AG09309 (cell line): ENCODE measurements around the gene PRKRIP1.
A peak's percentile ranks its signal among the peaks of the same experiment; 100 is the strongest.

Experiments used
- DNase-seq: peaks from one replicate; pipeline ENCODE4 v3.0.0-alpha.2; 2010; ENCODE audit warnings: low read depth
- H3K4me3 ChIP-seq: 2 replicates; pipeline ENCODE4 v1.5.1; 2011; ENCODE audit warnings: mild to moderate bottlenecking, low read depth, low read length, moderate library complexity; ENCODE audit not compliant: control insufficient read depth
- TF ChIP-seq, protein P1 (sequence below): IDR thresholded peaks from 2 replicates; pipeline ENCODE4 v1.5.1; 2011; ENCODE audit warnings: mild to moderate bottlenecking, low read depth, low read length, inconsistent platforms; ENCODE audit not compliant: insufficient read depth, control insufficient read depth; ENCODE audit errors: missing control alignments

PRKRIP1 gene

DNA sequence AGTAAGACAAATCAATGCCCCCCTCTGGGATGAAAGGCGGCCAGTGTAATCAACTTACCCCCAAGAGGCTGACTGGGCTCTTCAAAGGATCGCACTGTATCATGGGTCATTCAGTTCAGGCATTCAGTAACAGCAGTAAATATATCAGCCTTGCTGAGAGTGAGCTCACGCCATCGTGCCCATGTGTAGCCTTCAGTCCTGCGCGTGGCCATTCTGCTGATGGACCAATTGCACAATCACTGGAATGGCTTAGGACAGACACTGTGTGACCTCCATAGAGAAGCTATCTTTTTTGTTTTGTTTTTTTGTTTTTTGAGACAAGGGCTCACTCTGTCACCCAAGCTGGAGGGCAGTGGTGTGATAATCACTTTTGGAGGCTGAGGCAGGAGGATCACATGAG, 9.1 kb upstream of the PRKRIP1 start:
- H3K4me3 ChIP-seq, result no peak overlapping the region
- DNase-seq, result no peak
- TF ChIP-seq, protein P1, sequence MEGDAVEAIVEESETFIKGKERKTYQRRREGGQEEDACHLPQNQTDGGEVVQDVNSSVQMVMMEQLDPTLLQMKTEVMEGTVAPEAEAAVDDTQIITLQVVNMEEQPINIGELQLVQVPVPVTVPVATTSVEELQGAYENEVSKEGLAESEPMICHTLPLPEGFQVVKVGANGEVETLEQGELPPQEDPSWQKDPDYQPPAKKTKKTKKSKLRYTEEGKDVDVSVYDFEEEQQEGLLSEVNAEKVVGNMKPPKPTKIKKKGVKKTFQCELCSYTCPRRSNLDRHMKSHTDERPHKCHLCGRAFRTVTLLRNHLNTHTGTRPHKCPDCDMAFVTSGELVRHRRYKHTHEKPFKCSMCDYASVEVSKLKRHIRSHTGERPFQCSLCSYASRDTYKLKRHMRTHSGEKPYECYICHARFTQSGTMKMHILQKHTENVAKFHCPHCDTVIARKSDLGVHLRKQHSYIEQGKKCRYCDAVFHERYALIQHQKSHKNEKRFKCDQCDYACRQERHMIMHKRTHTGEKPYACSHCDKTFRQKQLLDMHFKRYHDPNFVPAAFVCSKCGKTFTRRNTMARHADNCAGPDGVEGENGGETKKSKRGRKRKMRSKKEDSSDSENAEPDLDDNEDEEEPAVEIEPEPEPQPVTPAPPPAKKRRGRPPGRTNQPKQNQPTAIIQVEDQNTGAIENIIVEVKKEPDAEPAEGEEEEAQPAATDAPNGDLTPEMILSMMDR, result no peak

DNA sequence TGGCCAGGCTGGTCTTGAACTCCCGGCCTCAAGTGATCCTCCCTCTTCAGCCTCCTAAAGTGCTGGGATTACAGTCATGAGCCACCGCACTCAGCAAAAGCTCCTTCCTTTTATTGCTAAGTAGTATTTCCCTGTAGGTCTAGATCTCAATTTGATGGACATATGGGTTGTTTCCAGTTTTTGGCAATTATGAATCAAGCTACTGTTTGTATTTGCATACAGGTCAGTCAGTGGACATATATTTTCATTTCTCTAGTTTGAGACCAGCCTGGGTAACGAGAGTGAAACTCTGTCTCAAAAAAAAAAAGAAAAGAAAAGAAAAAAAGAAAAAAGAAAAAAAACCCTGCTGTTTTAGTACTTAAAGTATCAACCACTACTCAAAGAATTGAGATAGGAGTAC, 6.4 kb upstream of the PRKRIP1 start:
- H3K4me3 ChIP-seq, result no peak overlapping the region
- no peak for DNase-seq
- TF ChIP-seq, protein P1, result no peak

DNA sequence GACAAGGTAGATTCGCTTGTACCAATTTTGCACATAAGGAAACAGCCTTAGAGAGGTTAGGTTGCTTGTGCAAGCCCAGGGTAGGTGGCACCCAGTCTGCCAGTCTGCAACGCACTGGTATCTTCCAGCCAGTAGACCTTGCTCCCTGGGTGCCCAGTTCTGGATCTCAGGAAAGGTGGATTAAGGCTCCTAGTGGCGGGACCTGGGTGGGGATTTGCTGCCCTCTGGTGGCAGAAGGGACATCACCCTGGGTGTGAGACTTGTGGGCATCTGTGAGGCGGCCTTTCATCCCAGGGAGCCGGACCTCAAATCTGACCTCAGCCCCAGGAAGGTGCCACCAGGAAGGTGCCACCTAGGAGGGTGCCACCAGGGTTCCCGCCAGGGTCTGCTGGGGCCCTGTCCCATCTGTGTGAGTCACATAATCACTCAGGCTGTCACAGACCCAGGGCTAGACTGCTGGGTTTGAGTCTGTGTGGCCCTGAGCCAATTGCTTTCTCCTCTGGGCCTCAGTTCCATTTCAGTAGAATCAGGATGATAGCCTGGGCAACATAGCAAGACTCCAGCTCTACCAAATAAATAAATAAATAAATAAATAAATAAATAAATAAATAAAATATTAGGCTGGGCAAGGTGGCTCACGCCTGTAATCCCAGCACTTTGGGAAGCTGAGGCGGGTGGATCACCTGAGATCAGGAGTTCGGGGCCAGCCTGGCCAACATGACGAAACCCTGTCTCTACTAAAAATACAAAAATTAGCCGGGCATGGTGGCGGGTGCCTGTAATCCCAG, 5.3 kb upstream of the PRKRIP1 start:
- TF ChIP-seq, protein P1, result peak; percentile 94
- no peak overlapping the region for H3K4me3 ChIP-seq
- DNase-seq, result no peak

DNA sequence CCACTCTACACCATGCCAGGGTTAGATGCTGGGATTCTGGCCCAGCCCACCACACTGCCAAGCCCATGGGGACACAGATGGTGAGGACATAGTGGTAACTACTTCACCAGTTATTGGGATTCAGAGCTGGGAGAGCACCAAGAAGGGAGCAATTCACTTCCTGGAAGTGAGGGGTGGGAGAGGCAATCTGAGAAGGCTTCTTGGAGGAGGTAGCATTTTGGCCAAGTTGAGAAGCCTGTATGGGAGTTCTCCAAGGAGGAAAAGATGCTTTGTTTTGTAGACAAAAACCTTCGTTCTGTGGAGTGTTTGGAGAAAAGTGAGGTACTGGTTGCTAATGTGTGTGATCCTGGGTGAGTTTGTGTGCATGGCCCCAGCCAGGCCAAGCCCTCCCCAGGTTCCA, 3.8 kb upstream of the PRKRIP1 start:
- no peak for DNase-seq
- no peak overlapping the region for H3K4me3 ChIP-seq
- TF ChIP-seq, protein P1, result no peak

DNA sequence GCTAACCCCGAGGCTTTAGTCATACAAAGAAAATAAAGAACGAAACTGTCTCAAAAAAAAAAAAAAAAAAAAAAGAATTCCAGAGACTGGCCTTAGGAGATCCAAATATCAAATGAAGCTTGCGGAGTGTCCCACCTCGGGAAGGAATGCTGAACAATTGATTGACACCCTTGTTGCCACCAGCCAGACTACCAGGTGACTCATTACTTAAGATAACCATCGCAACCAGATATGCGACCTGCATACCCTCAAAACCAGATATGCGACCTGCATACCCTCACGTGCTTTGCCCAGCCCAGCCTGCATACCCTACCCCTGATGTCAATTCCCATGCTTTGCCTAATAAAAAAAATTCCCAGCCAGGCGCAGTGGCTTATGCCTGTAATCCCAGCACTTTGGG, 2.7 kb upstream of the PRKRIP1 start:
- TF ChIP-seq, protein P1, result no peak
- no peak overlapping the region for H3K4me3 ChIP-seq
- no peak for DNase-seq

DNA sequence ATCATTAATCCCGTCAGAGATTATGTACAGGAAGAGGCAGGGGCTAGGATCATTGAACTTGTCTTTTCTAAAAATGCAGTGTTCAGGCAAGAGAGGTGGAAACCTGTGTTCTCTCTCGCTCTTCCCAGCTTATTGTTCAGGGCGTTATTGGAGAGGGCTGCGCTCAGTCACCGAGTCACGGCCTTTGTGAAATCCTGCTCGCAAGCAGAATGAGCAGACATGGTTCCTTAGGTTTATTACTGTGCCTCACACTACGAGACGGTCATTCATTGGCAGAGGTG, 631 bp upstream of the PRKRIP1 start:
- TF ChIP-seq, protein P1, result no peak
- H3K4me3 ChIP-seq, result peak overlapping the region; percentile 99
- no peak for DNase-seq

DNA sequence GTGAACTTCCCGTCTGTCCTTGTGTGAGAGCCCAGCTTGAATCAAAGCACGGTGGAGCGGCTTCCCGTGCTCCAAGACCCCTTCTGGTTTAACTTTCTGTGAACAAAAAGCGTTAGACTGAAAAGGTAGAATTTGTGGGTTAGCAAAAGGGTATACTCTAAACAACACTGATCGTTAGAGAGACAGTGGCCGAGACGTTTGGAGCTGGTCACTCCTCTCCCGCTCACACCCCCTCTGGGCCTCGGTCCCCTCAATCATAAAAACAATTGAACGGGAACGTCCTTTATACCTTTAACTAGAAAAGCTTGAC, 502 bp downstream of the PRKRIP1 start:
- TF ChIP-seq, protein P1, result no peak
- H3K4me3 ChIP-seq, result peak overlapping the region; percentile 99
- no peak for DNase-seq
